ENCODE results near the gene LIN7C.

LIN7C gene

GRCh38 chr11:27501100-27501499 lies 5.5 kb downstream of the LIN7C start:
- Mint-ChIP-seq H3K9me3 (no peaks in the 10 kb centered on the region), H3K27ac (ENCODE audit: low read depth) (no peak overlapping the region), H3K27me3 (no peaks in the 10 kb centered on the region), H3K36me3 (ENCODE audit: insufficient read depth) (peaks cover 39% of the 10 kb centered on the region), H3K4me1 (peaks cover 26% of the 10 kb centered on the region), H3K4me3 (no peak overlapping the region)
- DNase-seq (ENCODE audit: low spot score in 2 of 2) (no peak), ATAC-seq (replicated peaks; ENCODE audit: extremely low read depth, poor library complexity, severe bottlenecking) (no peak)

- Mint-ChIP-seq H3K9me3 (no peaks in the 10 kb centered on the region), H3K27me3 (no peaks in the 10 kb centered on the region), H3K36me3 (ENCODE audit: insufficient read depth) (peaks cover 40% of the 10 kb centered on the region), H3K4me3 (no peak overlapping the region), H3K4me1 (peaks cover 12% of the 10 kb centered on the region), H3K27ac (ENCODE audit: low read depth) (no peak overlapping the region)
- ATAC-seq (replicated peaks; ENCODE audit: extremely low read depth, poor library complexity, severe bottlenecking) (no peak), DNase-seq (ENCODE audit: low spot score in 2 of 2) (no peak)
These were observed 8.7 kb downstream of the LIN7C start for GRCh38 chr11:27497911-27498310.

DNA sequence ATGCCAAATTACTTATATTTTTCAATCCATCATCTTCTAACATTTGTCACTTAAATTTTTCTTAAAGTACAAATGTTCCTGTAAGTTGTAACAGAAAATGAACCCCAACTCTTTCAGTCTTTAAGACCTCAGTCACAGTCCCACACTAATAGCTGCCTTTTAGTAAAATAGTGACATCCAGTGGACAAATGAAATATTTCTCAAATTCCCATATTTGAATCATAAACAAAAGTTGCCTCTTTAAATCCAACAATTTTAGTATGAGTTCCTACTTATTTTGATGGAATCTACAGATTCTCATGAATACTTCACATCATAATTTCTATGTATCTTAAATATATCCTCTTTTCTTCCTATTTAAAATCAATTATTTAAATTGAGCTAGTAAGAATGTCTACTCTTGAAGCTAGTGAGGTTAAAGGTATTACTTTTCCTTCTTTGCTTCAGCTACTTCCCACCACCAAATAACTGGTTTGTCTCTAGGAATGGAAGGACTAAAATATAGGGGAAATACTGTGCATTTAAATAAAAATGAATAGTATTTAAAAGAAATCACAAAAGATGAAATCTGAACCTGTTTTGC lies 9.2 kb downstream of the LIN7C start:
- ATAC-seq (replicated peaks; ENCODE audit: extremely low read depth, poor library complexity, severe bottlenecking) (peak; percentile 52), DNase-seq (ENCODE audit: low spot score in 2 of 2) (no peak)
- Mint-ChIP-seq H3K27ac (ENCODE audit: low read depth) (no peak overlapping the region), H3K9me3 (no peaks in the 10 kb centered on the region), H3K27me3 (no peaks in the 10 kb centered on the region), H3K4me3 (no peak overlapping the region), H3K4me1 (peaks cover 12% of the 10 kb centered on the region), H3K36me3 (ENCODE audit: insufficient read depth) (peaks cover 41% of the 10 kb centered on the region)

GRCh38 chr11:27496461-27496860 lies 10.1 kb downstream of the LIN7C start:
- Mint-ChIP-seq H3K27ac (ENCODE audit: low read depth) (no peak overlapping the region), H3K4me3 (no peak overlapping the region), H3K27me3 (no peaks in the 10 kb centered on the region), H3K36me3 (ENCODE audit: insufficient read depth) (peaks cover 41% of the 10 kb centered on the region), H3K4me1 (peaks cover 5% of the 10 kb centered on the region), H3K9me3 (no peaks in the 10 kb centered on the region)
- ATAC-seq (replicated peaks; ENCODE audit: extremely low read depth, poor library complexity, severe bottlenecking) = no peak
- no peak for DNase-seq (ENCODE audit: low spot score in 2 of 2)

DNA sequence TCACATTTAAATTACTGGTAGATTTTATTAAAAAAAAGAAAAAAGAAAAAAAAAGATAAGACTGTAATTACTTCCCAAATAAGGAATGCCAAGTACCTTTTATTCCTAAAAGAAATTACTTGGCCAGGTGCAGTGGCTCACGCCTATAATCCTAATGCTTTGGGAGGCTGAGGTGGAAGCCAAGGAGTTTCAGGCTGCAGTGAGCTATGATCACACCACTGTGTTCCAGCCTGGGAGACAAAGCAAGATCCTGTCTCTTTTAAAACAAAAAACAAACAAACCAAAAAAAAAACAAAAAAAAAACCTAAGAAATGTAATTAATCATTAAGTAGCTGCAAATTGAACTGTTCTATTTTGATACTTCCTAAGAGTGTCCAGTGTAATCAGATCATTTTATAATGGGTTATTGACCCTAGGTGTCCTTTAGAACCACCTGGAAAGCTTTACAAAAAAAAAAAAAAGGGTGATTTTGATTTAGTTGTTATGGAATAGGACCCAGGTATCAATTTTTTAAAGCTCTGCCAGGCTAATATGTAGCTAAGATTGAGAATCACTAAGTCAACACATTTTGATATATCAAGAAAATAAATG lies 10.8 kb downstream of the LIN7C start:
- Mint-ChIP-seq H3K27ac (ENCODE audit: low read depth) (no peak overlapping the region), H3K4me1 (peaks cover 5% of the 10 kb centered on the region), H3K4me3 (no peak overlapping the region), H3K36me3 (ENCODE audit: insufficient read depth) (peaks cover 44% of the 10 kb centered on the region), H3K9me3 (no peaks in the 10 kb centered on the region), H3K27me3 (no peaks in the 10 kb centered on the region)
- no peak for ATAC-seq (replicated peaks; ENCODE audit: extremely low read depth, poor library complexity, severe bottlenecking)
- DNase-seq (ENCODE audit: low spot score in 2 of 2) = no peak

- no peak overlapping the region for H3K27ac Mint-ChIP-seq (ENCODE audit: low read depth)
- peaks cover 14% of the 10 kb centered on the region for H3K36me3 Mint-ChIP-seq (ENCODE audit: insufficient read depth)
- H3K4me3 Mint-ChIP-seq = no peak overlapping the region
These were observed 17.5 kb downstream of the LIN7C start for GRCh38 chr11:27489092-27489491.

DNA sequence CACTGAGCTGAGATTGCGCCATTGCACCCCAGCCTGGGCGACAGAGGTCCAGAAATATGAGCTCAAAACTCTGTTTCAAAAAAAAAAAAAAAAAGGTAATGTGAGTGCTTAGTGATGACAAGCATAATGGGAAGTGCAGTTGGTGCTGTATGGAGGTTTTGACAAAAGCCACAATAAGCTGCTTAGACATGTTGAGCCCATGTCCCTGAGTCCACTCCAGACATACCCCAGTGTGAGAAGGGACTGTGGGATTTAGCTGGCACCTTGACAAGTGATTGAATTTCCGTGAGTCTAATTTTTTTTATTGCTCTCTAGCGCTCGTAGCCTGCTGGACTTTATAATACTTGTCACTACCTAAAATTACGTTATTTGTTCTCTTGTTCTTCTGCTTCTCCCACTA lies 18.9 kb downstream of the LIN7C start:
- H3K27ac Mint-ChIP-seq (ENCODE audit: low read depth) = no peak overlapping the region
- peaks cover 11% of the 10 kb centered on the region for H3K36me3 Mint-ChIP-seq (ENCODE audit: insufficient read depth)
- no peak for DNase-seq (ENCODE audit: low spot score in 2 of 2)
- H3K4me3 Mint-ChIP-seq = no peak overlapping the region
- no peaks in the 10 kb centered on the region for H3K9me3 Mint-ChIP-seq
- no peak for ATAC-seq (replicated peaks; ENCODE audit: extremely low read depth, poor library complexity, severe bottlenecking)
- H3K4me1 Mint-ChIP-seq = no peaks in the 10 kb centered on the region
- H3K27me3 Mint-ChIP-seq = no peaks in the 10 kb centered on the region

More at GRCh38 chr11:27489092-27489491, 17.5 kb downstream of the LIN7C start:
- no peaks in the 10 kb centered on the region for H3K27me3 Mint-ChIP-seq
- no peaks in the 10 kb centered on the region for H3K4me1 Mint-ChIP-seq
- DNase-seq (ENCODE audit: low spot score in 2 of 2) = no peak
- no peak for ATAC-seq (replicated peaks; ENCODE audit: extremely low read depth, poor library complexity, severe bottlenecking)
- H3K9me3 Mint-ChIP-seq = no peaks in the 10 kb centered on the region

DNA sequence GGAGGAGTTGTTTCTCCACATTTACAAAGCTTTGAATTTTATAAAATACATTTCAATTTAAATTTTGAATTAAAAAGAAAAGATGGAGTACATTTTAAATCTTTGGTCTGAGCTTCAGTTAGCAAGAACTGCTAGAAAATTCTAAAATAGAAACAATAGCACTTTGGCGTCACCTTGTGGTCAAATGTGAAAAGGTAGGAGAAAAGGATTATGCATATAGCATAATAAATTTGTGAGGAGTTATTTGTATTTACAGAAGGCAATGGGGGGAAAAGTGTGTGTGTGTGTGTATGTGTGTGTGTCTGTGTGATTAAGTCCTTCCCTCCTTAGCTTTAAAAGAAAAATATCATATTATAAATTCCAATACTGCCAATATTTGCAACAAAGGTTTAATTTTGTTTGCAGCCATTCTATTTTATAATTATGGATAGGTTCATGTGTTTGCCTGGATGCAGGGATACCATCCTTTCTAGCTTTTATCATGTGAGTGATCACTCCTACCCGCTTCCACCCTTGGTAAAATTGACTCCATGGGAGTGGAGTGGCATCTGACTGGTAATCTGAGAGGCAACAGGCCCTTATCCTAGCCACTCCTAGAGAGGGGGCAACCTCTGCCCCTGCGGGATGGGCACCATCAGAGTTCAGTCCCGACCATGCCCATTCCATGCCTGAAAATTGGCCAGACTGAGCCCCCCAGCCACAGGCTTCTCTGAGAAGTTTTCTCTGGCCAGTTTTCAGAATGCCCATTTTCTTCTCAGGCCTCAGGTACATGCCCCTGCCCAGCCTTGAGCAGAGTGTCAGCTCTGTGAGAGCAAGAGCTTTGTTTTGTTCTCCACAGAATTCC lies 20.4 kb downstream of the LIN7C start:
- DNase-seq (ENCODE audit: low spot score in 2 of 2) (no peak), ATAC-seq (replicated peaks; ENCODE audit: extremely low read depth, poor library complexity, severe bottlenecking) (peak; percentile 40)
- Mint-ChIP-seq H3K9me3 (no peaks in the 10 kb centered on the region), H3K36me3 (ENCODE audit: insufficient read depth) (peaks cover 4% of the 10 kb centered on the region), H3K27me3 (no peaks in the 10 kb centered on the region), H3K4me1 (no peaks in the 10 kb centered on the region), H3K4me3 (no peak overlapping the region), H3K27ac (ENCODE audit: low read depth) (no peak overlapping the region)

DNA sequence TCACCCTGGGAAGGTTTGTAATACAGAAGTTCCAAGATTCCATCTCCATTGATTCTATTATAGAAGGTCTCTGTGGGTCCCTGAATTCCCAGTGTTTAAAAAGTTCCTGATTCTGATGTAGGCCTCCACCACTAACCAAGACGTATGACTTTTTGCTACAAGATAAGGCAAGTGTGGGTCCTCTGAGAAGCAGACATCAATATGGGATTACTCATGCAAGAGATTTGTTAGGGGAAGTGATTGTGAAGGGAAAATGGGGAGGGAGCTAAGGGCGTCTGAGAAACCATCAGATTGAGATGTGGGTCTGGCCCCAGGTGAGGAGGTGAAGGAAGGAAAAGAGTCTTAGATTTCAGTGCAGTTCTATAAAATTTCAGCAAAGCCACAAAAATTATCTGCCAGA lies 23.8 kb downstream of the LIN7C start:
- ATAC-seq (replicated peaks; ENCODE audit: extremely low read depth, poor library complexity, severe bottlenecking) = no peak

GRCh38 chr11:27481992-27482391 lies 24.6 kb downstream of the LIN7C start:
- Mint-ChIP-seq H3K4me3 (no peak overlapping the region), H3K27ac (ENCODE audit: low read depth) (no peak overlapping the region), H3K36me3 (ENCODE audit: insufficient read depth) (no peaks in the 10 kb centered on the region), H3K4me1 (no peaks in the 10 kb centered on the region), H3K9me3 (no peaks in the 10 kb centered on the region), H3K27me3 (no peaks in the 10 kb centered on the region)
- DNase-seq (ENCODE audit: low spot score in 2 of 2) (no peak), ATAC-seq (replicated peaks; ENCODE audit: extremely low read depth, poor library complexity, severe bottlenecking) (no peak)

More for the DNA sequence above, 23.8 kb downstream of the LIN7C start:
- Mint-ChIP-seq H3K27ac (ENCODE audit: low read depth) (no peak overlapping the region), H3K4me1 (no peaks in the 10 kb centered on the region), H3K9me3 (no peaks in the 10 kb centered on the region), H3K36me3 (ENCODE audit: insufficient read depth) (no peaks in the 10 kb centered on the region), H3K4me3 (no peak overlapping the region), H3K27me3 (no peaks in the 10 kb centered on the region)
- DNase-seq (ENCODE audit: low spot score in 2 of 2) = no peak

DNA sequence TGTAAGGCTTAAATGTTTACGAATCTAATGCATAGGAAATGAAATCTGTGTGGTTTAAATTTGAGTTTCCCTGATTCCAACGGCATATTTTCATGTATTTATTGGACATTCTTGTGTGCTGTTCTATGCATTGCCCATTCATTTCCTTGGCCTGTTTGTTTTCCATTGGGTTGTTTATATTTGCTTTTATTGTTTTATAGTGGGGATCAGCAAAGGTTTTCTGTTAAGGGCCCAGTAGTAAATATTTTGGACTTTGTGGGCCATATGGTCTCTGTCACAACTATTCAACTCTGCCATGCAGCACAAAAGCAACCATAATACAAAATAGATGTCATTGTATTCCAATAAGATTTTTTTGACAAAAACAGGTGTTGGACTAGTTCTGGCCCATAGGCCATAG lies 28.7 kb downstream of the LIN7C start:
- Mint-ChIP-seq H3K9me3 (no peaks in the 10 kb centered on the region), H3K27ac (ENCODE audit: low read depth) (no peak overlapping the region), H3K36me3 (ENCODE audit: insufficient read depth) (no peaks in the 10 kb centered on the region), H3K27me3 (peaks cover 10% of the 10 kb centered on the region), H3K4me3 (no peak overlapping the region), H3K4me1 (peaks cover 7% of the 10 kb centered on the region)
- no peak for DNase-seq (ENCODE audit: low spot score in 2 of 2)
- no peak for ATAC-seq (replicated peaks; ENCODE audit: extremely low read depth, poor library complexity, severe bottlenecking)

DNA sequence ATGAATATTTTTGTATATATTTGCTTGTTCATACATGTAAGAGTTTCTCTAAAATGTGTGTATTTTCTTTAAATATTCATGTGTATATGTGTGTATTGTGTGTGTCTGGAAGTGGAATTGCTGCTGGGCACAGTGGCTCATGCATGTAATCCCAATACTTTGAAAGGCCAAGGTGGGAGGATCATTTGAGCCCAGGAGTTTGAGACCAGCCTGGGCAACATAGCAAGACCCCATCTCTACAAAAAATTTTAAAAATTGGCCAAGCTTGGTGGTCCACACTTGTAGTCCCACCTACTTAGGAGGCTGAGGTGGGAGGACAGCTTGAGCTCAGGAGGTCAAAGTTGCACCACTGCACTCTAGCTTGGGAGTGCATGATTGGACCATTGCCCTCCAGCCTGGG lies 29.3 kb downstream of the LIN7C start:
- Mint-ChIP-seq H3K4me1 (peaks cover 13% of the 10 kb centered on the region), H3K27me3 (peaks cover 16% of the 10 kb centered on the region), H3K36me3 (ENCODE audit: insufficient read depth) (peaks cover 1% of the 10 kb centered on the region), H3K9me3 (no peaks in the 10 kb centered on the region), H3K27ac (ENCODE audit: low read depth) (no peak overlapping the region), H3K4me3 (no peak overlapping the region)
- no peak for ATAC-seq (replicated peaks; ENCODE audit: extremely low read depth, poor library complexity, severe bottlenecking)
- DNase-seq (ENCODE audit: low spot score in 2 of 2) = no peak

- DNase-seq (ENCODE audit: low spot score in 2 of 2) (no peak), ATAC-seq (replicated peaks; ENCODE audit: extremely low read depth, poor library complexity, severe bottlenecking) (no peak)
- Mint-ChIP-seq H3K9me3 (no peaks in the 10 kb centered on the region), H3K27me3 (peaks cover 26% of the 10 kb centered on the region), H3K36me3 (ENCODE audit: insufficient read depth) (peaks cover 1% of the 10 kb centered on the region), H3K4me3 (no peak overlapping the region), H3K4me1 (peaks cover 23% of the 10 kb centered on the region), H3K27ac (ENCODE audit: low read depth) (no peak overlapping the region)
These were observed 30.9 kb downstream of the LIN7C start for GRCh38 chr11:27475622-27476021.
